ENCODE data around the gene TPM2. TPM values are rescaled to one million over a fixed set of nuclear protein-coding genes. Genes with fewer than 3 reads are reported as not detected.

TPM2 gene
- total RNA-seq, 1 experiment from 2014 or later: 544 TPM

- ChIA-PET POLR2A (no interaction called here), CTCF (interaction anchor here (1.1 kb wide), 1 partner anchor 37 kb away, joined by 3 read pairs; no protein-coding TSS in a partner anchor)
- no TSS peak for BruUV-seq (replicated peaks)
- TF ChIP-seq CTCF (IDR thresholded peaks at IDR 0.05) (no peak), REST (IDR thresholded peaks at IDR 0.05; ENCODE audit: insufficient read depth in 1 of 2, low read depth in 2 of 2, low read length in 1 of 2) (no peak), POLR2AphosphoS5 (IDR thresholded peaks at IDR 0.05; ENCODE audit: low read depth, low read length) (no peak), TCF7L2 (IDR thresholded peaks at IDR 0.05; ENCODE audit: low read depth, low read length) (no peak), SIN3A (IDR thresholded peaks at IDR 0.05; ENCODE audit: borderline replicate concordance, insufficient read depth, low read depth, low read length) (no peak)
- intact Hi-C loops (cut with micrococcal nuclease; ENCODE audit: unreplicated experiment): no loop called here
- H3K4me1 ChIP-seq (ENCODE audit: control insufficient read depth, insufficient read depth, low read length): no peaks in the 10 kb centered on the region
- DNase-seq (ENCODE audit: low read depth, low spot score): no peak
- peaks cover 15% of the 10 kb centered on the region; the same call in 1 of the 2 replicates for H3K36me3 ChIP-seq (ENCODE audit: control insufficient read depth, insufficient read depth, low read length)
- in situ Hi-C loops (cut with HindIII; ENCODE audit: low pct_unique_long_range_greater_than_20kb, low sequenced_read_pairs): no loop called here
- H3K4me3 ChIP-seq (ENCODE audit: low read depth in 2 of 2, low read length in 2 of 2): no peak overlapping the region
- no peak overlapping the region for H3K27ac ChIP-seq (ENCODE audit: low read length)
- ATAC-seq: no peak
- H3K9me3 ChIP-seq (ENCODE audit: control insufficient read depth, insufficient read depth, low read depth, low read length): no peaks in the 10 kb centered on the region
- no peaks in the 10 kb centered on the region for H3K27me3 ChIP-seq (ENCODE audit: control insufficient read depth, insufficient read depth, low read length)
These were observed 8.5 kb upstream of the TPM2 start for GRCh38 chr9:35698231-35698630.

GRCh38 chr9:35697486-35697885 lies 7.8 kb upstream of the TPM2 start:
- H3K27me3 ChIP-seq (ENCODE audit: control insufficient read depth, insufficient read depth, low read length): no peaks in the 10 kb centered on the region
- DNase-seq (ENCODE audit: low read depth, low spot score): no peak
- in situ Hi-C loops (cut with HindIII; ENCODE audit: low pct_unique_long_range_greater_than_20kb, low sequenced_read_pairs) (no loop called here), intact Hi-C loops (cut with micrococcal nuclease; ENCODE audit: unreplicated experiment) (no loop called here)
- TF ChIP-seq TCF7L2 (IDR thresholded peaks at IDR 0.05; ENCODE audit: low read depth, low read length) (no peak), REST (IDR thresholded peaks at IDR 0.05; ENCODE audit: insufficient read depth in 1 of 2, low read depth in 2 of 2, low read length in 1 of 2) (no peak), POLR2AphosphoS5 (IDR thresholded peaks at IDR 0.05; ENCODE audit: low read depth, low read length) (no peak)
- H3K9me3 ChIP-seq (ENCODE audit: control insufficient read depth, insufficient read depth, low read depth, low read length): no peaks in the 10 kb centered on the region
- POLR2A ChIA-PET: no interaction called here
- ATAC-seq: no peak
- TSS peak; percentile 97 for BruUV-seq (replicated peaks)
- 0 out of 2 replicates have a peak, but pooled peaks cover 15% of the 10 kb centered on the region for H3K36me3 ChIP-seq (ENCODE audit: control insufficient read depth, insufficient read depth, low read length)
- no peak overlapping the region for H3K4me3 ChIP-seq (ENCODE audit: low read depth in 2 of 2, low read length in 2 of 2)
- H3K27ac ChIP-seq (ENCODE audit: low read length): no peak overlapping the region
- H3K4me1 ChIP-seq (ENCODE audit: control insufficient read depth, insufficient read depth, low read length): no peaks in the 10 kb centered on the region
- CTCF ChIA-PET: interaction anchor here (0.9 to 2.5 kb wide), 6 partner anchors 7 to 37 kb away, joined by 3 to 17 read pairs (median 8); partner anchors contain the start of genes CREB3 and TLN1

Data from Panc1 (cell line).